GM19324 (cell line): Measurements from ENCODE around the gene RFPL3.
"Not testable (repeated sequence)": the region's sequence is repeated elsewhere in the genome, so short reads cannot be mapped to it uniquely, and the experiment has no call there.

ENCODE experiments used
- ATAC-seq: cut with Tn5 transposase; IDR thresholded peaks from one replicate; pipeline ENCODE4 v1.9.1; 2021; ENCODE audit warnings: mild to moderate bottlenecking, moderate library complexity; ENCODE audit not compliant: unreplicated experiment, low FRiP score

RFPL3 gene

DNA sequence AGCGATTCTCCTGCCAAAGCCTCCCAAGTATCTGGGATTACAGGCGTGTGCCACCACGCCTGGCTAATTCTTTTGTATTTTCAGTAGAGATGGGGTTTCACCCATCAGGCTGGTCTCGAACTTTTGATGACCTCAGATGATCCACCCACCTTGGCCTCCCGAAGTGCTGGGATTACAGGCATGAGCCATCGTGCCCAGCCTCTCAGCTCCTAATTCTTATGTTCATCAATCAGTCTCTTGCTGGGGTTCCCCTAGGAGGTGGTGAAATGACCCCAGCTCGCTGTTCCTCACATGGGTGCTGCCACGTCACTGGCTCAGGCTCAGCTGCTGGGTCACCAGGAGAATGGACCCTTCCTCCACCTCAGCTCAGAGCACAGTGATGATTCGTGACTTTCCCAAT lies at the start of gene RFPL3:
Gene RFPL3 (plus strand): TSS at position 301 of the 400 bp plus-strand sequence. CDS start 205 bp downstream, outside the sequence.
- ATAC-seq, result not testable (repeated sequence)

DNA sequence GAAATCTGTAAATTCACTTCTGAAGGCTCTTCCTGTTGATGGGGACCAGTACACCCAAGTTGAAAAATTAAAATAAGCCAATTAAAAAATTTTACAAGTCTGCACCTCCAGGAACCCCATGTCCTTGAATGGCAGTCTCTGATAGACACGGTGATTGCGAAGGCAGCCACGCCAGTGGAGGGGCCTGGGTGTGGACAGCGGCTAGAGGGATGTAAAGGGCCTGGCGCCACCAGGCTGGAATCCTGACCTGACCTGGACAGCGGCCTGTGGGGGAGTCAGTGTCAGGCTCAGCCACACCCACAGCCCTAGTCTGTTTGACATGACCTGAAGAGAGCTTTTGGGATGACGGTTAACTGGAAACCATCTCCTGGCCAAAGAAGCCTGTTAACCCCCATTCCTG lies 49.5 kb upstream of the RFPL3 start:
- no peak for ATAC-seq

DNA sequence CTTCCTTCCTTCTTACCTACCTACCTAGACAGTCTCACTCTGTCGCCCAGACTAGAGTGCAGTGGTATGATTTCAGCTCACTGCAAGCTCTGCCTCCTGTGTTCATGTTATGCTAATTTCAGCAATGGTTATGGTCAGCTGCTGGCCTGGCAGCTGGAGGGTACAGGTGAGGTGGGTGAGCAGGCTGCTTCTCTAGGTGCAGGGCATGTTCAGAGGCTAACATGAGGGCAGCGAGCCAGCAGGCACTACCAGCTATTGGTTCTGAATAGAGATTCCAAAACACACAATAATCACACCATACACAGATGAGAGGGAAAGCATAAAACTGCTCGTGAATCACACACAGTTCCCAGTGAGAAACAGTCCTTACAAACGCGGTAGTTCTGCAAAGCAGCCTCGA lies 48.7 kb upstream of the RFPL3 start:
- ATAC-seq, result no peak

DNA sequence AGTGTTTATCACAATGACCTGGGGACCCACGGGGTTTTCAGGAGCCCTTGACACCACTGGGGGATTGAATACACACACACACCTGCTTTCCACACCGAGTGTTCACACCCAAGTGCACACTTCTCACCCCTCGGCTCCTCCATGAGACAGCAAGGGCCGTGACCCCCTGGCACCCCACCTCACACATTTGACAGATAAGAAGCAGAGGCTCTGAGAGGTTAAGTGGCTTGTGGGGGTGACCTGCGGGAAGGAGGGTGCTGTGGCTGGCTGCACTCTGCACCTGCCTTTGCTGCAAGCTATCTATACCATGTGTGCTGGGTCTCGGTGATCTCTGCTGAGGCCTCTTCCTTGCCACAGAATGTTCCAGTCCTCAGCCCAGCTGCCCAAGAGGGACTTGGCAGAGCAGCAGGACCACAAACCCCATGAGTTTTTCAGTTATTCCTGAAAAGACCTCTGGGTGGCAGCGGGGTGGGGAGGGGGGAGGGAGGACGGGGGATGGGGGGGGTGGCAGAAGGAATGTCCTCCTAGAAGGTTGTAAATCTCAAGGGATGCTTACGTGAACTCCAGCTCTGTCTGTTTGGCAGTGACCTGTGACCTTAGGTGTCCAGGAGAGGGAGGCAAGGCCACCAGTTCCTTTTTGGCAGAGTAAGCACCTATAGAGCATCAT lies 47.9 kb upstream of the RFPL3 start:
- ATAC-seq, result no peak

DNA sequence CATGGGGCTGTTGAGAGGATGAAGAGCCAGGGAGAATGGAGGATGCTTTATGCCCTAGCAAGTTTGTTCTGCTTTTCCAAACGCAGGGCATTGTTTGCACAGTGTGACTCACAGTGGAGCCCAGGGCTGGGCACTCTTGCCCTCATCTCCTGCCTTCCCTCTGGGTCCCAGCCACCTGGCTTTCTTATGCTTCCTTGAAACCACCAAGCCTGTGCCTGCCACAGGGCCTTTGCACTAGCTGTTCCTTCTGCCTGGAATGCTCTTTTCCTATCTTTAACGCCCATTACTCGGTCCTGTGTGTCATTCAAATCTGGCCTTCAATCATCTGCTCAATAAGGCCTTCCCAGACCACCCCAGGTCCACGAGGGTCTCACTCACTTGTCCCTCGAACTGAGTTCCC lies 46.9 kb upstream of the RFPL3 start:
- ATAC-seq, result no peak

DNA sequence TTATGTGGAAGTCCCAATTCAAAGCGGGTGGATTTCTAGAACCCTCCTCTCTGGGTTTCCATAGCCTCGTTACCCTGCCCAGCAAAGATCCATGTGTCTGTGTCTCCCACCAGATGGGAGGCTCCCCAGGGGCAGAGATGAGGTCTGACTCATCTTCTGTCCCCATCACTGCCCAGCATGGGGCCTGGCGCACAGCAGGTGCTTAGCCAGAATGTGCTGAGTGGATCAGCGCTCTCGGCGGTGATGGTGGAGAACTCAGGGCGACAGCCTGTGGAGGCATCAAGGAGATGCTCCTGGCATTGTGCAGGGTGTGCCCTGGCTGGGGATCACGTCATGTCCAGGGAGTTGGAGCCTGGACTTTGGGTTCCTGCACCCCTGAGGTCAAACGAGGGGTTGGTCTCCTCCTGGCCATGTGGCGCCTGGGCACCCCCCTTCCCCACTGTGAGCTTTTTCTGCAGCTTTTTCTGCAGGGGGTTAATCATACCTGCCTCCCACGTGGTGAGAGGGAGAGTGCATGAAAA lies 46.1 kb upstream of the RFPL3 start:
- ATAC-seq, result no peak

DNA sequence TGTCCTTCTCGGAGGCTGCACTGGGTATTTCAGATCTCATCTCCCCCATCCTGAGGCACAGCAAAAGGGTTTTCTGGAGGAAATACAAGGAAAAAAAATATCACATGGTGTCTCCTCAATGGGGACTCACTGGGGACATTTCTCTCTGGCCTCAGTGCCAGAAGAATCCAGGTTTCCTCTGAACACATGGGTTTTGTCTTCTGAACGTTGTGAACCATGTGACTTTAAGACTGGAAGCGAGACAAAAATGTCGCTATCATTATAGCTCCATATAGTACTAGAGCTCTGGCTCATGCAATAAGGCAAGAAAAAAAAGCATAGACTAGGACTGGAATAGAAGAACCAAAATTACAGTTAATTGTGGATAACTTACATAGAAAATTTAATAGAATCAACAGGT lies 44.9 kb upstream of the RFPL3 start:
- ATAC-seq, result no peak

DNA sequence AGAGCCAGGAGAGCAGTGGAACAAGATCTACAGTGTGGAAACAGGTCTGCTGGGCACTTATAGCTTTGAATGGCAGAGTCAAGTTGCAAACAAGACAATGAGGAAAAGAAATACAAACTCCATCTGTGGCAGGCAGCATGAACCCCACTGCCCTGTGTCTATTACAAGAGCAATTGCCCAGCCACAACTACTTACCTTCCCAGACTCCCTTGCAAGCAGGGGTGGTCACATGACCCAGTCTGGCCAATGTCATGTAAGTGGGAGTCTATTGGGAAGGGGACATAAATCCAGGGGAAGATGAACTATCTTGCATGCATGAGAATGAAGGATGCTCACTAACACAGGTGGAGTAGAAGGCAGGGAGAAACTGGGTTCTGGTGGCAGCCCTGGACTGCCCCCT lies 44.1 kb upstream of the RFPL3 start:
- no peak for ATAC-seq

DNA sequence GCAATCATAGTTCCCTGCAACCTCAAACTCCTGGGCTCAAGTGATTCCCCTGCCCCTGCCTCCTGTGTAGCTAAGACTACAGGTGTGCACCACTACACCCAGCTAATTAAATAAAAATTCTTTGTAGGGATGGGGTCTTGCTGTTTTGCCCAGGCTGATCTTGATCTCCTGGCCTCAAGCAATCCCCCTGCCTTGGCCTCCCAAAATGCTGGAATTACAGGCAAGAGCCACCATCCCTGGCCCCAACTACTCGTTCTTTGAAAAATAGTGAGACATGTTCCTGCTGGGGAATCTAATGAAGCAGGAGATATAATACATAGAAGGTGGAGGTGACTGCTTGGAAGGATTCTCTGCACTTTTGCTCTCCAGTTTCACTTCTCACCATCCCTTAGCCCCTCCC lies 40.1 kb upstream of the RFPL3 start:
- ATAC-seq, result no peak

DNA sequence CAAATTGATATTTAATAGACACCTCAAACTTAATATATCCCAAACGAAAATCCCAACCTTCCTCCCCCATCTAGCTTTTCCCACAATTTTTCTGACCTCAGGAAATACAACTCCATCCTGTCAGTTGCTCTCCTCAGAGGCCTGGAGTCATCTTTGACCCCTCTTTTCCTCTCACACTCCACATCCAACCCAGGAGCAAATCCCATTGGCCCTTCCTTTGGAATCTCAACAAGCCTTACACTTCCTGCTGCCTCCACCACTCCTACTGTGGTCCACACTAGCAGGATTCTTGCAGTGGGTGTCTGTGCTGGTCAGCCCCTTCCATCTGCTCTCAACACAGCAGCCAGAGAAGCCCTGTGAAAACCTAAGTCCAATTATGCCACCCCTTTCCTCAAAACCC lies 39.3 kb upstream of the RFPL3 start:
- no peak for ATAC-seq

DNA sequence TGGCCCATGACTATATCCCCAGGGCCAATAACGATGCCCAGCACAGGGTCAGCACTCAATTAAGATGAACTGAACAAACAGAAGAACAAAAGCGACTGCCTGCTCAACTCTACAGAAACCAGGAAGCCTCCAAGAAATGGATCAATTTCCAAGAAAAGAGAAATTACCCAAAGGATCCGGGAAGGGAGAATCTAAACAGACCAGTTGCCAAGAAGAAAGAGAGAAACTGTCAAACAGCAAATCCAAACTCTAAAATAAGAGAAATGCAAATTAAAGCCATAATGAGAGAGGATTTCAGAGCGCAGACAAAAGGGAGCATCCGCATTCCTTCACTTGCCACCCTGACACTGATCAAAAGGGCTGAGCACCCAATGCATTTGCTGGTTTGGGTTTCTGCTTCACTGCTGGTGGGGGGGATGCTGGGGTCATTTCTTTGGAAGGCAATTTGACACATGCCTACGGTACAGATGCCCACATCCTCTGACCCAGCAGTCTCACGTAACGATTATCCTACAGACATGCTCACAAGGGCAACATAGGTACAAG lies 37.7 kb upstream of the RFPL3 start:
- no peak for ATAC-seq

DNA sequence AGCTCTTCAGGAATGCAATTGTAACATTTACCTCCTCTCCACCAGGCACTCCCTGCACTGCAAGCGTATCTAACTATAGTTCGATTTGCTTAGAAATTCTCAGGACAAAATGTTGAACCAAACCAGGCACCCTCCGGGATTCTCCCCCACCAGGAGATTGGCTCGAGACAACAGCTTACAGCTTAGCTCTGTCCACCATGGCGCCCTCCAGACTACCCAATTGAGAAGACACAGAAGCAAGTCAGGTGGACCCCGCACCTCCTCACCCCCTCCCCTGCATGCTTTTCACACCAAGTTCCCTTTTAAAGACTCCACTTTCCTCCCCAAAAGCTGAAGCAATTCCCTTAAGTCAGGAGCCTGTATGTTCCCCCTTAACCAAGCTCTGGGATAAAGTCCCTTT lies 34.7 kb upstream of the RFPL3 start:
- ATAC-seq, result no peak

DNA sequence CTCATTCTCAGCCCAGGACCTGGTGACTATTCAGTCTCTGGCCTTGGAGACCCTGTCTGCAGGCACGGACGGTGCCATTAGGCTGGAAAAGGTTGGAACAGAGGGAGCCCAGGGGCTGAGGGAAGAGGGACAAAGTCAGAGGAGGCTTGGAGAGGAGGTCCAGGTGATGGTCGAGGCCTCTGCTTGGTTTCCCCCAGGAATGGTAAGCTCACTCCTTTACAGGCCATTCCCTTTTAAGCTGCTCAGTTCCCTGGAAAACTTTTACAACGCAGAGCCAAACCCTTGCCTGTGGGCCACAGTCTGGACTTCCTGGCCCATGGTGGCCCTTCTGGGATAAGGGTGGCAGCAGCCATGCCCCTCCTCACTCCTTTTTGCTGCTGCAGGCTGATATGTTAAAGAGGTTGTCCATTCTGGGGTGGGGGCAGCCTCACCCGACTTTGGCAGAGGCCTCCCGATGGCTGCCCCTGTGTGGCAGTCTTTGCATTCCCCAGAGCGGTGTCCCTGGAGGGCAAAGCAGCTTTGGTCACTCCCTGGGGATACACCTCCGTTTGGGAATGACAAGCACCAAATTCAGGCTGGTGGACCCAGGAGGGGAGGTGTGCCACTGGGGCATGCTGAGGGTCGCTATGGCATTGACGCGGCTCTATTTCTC lies 34.0 kb upstream of the RFPL3 start:
- ATAC-seq, result no peak

DNA sequence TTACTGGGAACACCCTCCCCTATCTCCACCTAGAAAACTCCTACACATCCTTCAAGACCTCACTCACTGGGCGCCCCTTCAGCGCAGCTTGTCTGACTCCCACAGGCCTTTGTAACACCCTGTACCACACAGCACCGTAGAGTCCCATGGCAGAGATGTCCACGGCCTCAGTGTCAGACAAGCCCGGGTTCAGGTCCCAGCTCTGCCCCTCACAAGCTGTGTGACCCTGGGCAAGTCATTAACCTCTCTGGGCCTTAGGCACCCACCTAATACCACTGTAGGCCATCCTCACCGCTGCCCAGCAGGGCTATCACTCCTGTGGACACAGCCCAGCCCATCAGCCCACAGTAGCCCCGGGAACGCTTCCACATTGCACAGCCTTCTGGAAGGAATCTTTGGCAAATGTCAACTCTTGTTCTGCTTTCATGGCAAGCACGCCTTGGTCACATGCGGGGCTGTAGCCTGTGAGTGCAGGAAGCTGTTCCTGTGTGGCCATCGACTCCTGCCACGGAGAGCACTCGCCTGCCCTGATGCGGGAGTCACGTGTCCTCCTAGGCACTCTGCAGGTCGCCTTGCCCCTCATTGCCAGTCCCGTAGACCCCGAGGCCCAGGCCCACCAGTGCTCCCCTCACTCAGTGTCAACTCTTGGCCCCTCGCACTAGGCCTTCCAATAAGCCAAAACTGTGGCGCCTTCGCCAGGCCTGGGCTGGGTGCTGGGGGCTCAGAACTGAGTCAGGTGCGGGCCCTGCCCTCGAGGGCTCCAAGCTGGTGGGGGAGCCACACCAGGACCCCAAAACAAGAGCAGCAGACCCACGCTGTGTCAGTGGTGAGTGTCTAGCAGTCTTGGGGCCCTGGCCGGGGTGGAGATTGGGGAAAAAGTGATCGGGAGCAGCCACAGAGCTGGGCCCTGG lies 32.9 kb upstream of the RFPL3 start:
- no peak for ATAC-seq

DNA sequence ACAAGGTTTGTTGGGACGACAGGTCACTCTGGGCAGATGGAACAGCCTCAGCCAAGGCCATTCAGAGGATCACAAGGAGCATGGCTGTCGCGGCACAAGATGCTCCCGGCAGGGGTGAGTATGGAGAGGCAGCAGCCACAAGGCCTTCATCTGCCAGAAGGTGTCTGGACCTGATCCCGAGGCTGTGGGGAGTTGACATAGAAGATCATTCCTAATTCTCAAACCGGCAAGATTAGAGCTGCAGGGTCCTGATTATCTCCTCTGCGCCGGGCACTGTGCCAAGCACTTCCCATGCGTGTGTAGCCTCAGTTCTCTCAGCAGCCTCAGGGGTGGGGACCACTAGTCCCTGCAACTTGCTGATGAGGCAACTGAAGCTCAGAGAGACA lies 32.3 kb upstream of the RFPL3 start:
- no peak for ATAC-seq

DNA sequence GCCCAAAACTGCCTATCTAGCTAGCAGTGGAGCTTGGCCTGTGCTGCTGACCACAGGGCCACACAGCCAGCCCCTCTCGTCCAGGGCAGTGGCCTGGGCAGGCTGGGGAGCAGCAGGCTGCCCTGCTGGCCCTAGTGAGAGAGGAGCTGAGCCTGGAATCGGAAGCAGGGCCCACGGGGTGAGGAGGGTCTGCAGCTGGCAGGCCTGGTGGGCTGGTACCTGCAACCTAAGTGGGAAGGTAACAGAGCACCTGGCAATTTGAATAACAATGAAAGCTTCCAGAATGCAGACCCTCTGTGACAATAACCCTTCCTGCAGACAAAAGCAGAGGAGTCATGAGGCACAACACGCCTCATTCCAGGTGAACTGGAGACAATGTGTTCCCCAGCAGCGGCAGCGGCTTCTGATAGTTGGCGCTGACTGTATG lies 31.8 kb upstream of the RFPL3 start:
- ATAC-seq, result no peak

DNA sequence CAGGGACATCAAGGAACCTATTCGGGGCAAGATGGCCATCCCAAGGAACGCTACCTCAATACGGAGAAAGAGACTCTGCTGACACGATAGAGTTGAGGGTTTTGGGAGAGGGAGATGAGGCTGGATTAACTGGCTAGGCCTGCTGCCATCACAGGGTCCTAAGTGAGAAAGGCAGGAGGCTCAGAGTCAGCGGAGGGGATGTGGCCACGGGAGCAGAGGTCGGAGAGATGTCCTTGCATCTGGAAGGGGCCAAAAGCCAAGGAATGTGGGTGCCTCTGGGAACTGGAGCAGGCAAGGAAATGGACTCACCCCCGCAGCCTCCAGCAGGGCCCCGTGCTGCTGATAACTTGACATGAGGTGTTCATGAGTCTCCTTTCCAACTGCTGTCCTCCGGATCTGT lies 31.0 kb upstream of the RFPL3 start:
- ATAC-seq, result no peak

DNA sequence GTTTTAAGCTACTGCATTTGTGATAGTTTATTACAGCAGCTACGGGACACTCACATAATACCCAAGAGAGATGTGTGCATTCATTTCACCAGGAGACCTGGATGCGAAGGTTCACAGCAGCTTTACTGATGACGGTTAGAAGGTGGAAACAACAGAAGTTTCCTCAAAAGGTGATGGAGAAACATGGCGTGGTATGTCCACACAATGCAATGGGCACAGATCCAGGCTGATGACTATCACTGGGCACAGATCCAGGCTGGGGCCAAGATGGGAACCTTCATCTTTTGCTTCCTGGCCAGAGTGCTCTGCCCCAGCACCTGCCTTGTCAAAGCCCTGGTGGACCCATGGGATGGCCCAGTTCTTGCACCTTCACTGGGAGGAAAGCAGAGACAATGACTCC lies 30.6 kb upstream of the RFPL3 start:
- no peak for ATAC-seq

DNA sequence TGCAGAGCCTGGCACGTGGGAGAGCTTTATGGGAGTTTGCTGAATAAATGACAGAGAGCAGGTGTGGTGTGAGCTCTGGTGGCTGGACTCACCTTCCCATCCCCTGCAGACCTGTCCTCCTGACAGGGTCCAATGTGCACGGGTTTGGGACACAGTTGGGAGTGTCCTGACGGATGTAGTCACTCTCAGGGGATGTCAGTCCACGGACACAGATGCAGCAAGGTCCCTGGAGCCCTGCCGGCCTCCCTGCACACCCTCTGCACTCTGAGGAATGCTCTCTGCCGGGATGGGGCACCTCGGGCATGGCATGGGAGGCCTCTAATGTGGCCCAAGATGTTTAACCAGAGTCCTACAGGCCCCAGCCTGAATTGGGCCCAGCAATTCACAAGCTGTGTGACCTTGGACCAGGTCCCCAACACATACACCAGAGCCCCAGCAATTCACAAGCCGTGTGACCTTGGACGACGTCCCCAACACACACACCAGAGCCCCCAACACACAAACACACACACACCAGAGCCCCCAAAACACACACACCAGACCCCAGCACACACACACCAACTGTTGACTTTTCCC lies 30.0 kb upstream of the RFPL3 start:
- ATAC-seq, result no peak

DNA sequence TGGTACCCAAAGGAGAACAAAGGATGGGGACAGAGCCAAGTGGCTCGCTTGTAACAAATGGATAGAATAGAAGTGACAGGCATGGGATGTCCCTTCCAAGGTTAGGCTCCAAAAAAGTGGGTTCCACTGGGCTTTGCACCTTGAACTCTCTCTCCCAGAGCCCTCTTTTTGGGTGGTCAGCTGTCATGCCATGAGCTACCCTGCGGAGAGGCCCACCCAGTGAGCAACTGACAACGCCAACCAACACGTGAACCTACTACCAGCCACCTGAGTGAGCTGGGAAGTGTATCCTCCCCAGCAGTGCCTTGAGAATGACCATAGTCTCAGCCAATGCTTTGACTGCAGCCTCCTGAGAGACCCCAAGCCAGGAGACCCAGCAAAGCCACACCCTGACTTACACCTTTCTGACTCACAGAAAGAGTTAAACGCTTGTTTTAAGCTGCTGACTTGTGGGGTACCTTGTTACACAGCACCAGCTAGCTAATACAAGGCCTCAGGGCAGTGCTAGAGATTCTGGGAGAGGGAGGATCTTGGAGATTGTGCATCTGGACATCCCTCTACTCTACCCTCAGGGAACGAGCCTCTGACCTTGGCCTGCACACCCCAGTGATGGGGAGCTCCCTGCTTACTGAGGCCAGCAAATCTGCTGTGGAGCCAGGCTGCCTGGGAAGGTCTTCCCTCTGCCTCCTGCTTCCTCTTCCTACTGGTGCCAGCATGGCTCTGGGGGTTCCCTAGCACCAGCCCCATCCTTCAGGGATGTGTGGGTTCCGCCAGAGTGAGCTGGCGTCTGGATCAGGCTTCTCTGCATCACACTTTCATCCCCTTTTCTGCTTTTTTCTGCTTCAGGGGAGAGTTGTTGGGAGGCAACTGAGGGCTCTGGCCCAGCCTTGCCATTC lies 29.1 kb upstream of the RFPL3 start:
- no peak for ATAC-seq
